ENCODE results near the gene LCE3C.

- no peak for TF ChIP-seq CTCF (IDR thresholded peaks at IDR 0.05)
- TF ChIP-seq POLR2A (IDR thresholded peaks at IDR 0.05), result no peak
- TF ChIP-seq POLR2AphosphoS5 (IDR thresholded peaks at IDR 0.05), result no peak
These were observed 34.4 kb upstream of the LCE3C start for GRCh38 chr1:152565535-152566215.
